Peyer's patch (tissue), 4 donors: ENCODE results near the gene ATG16L2. TPM values are rescaled to one million over a fixed set of nuclear protein-coding genes. Genes with fewer than 3 reads are reported as not detected.

Source experiments
- DNase-seq, 3 donors: peaks; one replicate each; pipeline ENCODE4 v3.0.0-alpha.2; 2017 to 2019
- H3K27ac ChIP-seq, 4 donors: fragments of 200-600 bp; sonication (generic); one replicate each; pipeline ENCODE4 v1.5.1; 2016 to 2019
- H3K27me3 ChIP-seq, 2 donors: fragments of 200-600 bp; sonication (generic); one replicate each; pipeline ENCODE4 v1.5.1; 2019
- H3K36me3 ChIP-seq, 3 donors: fragments of 200-600 bp; sonication (generic); one replicate each; pipeline ENCODE4 v1.5.1; 2016 to 2019
- H3K4me1 ChIP-seq, 4 donors: fragments of 200-600 bp; sonication (generic); one replicate each; pipeline ENCODE4 v1.5.1; 2016 to 2019
- H3K4me3 ChIP-seq, 4 donors: fragments of 200-600 bp; sonication (generic); 1 replicate in 3 of 4; 2 replicates in 1 of 4; pipeline ENCODE4 v1.5.1; 2016 to 2019; ENCODE audit warnings: mild to moderate bottlenecking in 1 of 4
- H3K9me3 ChIP-seq, 4 donors: fragments of 200-600 bp; sonication (generic); one replicate each; pipeline ENCODE4 v1.5.1; 2016 to 2019; ENCODE audit warnings: mild to moderate bottlenecking in 1 of 4
- POLR2A ChIP-seq, 2 donors: fragments of 450-650 bp; IDR thresholded peaks; one replicate each; pipeline ENCODE4 v1.5.1; 2017; ENCODE audit warnings: antibody characterized with exemption in 2 of 2, mild to moderate bottlenecking in 2 of 2, moderate library complexity in 2 of 2
- total RNA-seq, 4 donors: library from RNA; depleted of rRNA; stranded (reverse); fragments of >200 nt; gene quantifications; one replicate each; pipeline ENCODE4 v1.1.0, GENCODE V29; 2016
- TF ChIP-seq, protein P1 (sequence below), 6 experiments: fragments of 450-650 bp in 4 of 6; fragments of 200-600 bp in 2 of 6; sonication (generic) in 1 of 6; IDR thresholded peaks; one replicate each; pipeline ENCODE4 v1.5.1; 2017 to 2019; ENCODE audit warnings: antibody characterized with exemption in 6 of 6, mild to moderate bottlenecking in 3 of 6, moderate library complexity in 1 of 6

ATG16L2 gene
- total RNA-seq, 4 donors from 2014 or later, result 39.9 to 226 (median 65.0) TPM

DNA sequence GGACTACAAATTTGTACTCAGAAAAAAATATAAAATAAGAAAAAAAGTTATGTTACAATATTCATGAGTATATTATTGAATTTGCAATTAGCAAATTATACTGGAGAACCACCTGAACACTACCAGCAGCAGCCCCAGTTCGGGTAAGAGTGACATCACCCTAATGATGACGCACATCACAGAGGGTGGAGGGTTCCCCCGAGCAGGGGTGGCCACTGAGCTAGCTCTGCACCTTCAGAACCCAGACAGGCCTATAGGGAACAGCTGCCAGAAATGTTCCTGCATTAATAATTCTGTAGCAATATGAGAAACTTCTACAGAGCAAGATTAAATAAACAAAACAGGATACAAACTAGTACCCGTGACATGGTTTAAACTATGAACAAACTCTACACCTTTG lies 44.5 kb upstream of the ATG16L2 start:
- no peak for DNase-seq
- H3K4me3 ChIP-seq, result no peak overlapping the region
- TF ChIP-seq, protein P1, sequence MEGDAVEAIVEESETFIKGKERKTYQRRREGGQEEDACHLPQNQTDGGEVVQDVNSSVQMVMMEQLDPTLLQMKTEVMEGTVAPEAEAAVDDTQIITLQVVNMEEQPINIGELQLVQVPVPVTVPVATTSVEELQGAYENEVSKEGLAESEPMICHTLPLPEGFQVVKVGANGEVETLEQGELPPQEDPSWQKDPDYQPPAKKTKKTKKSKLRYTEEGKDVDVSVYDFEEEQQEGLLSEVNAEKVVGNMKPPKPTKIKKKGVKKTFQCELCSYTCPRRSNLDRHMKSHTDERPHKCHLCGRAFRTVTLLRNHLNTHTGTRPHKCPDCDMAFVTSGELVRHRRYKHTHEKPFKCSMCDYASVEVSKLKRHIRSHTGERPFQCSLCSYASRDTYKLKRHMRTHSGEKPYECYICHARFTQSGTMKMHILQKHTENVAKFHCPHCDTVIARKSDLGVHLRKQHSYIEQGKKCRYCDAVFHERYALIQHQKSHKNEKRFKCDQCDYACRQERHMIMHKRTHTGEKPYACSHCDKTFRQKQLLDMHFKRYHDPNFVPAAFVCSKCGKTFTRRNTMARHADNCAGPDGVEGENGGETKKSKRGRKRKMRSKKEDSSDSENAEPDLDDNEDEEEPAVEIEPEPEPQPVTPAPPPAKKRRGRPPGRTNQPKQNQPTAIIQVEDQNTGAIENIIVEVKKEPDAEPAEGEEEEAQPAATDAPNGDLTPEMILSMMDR (IDR thresholded peaks at IDR 0.05), result no peak
- TF ChIP-seq POLR2A (IDR thresholded peaks at IDR 0.05), result no peak
- peaks cover 0 to 19% (median 0%) of the 10 kb centered on the region in 4 donors for H3K4me1 ChIP-seq
- no peaks in the 10 kb centered on the region for H3K9me3 ChIP-seq
- no peak overlapping the region for H3K27ac ChIP-seq
- no peaks in the 10 kb centered on the region for H3K27me3 ChIP-seq
- no peaks in the 10 kb centered on the region for H3K36me3 ChIP-seq

- Histone ChIP-seq H3K27me3 (no peaks in the 10 kb centered on the region), H3K4me1 (peaks cover 0 to 24% (median 0%) of the 10 kb centered on the region in 4 donors), H3K9me3 (no peaks in the 10 kb centered on the region), H3K4me3 (no peak overlapping the region), H3K36me3 (no peaks in the 10 kb centered on the region), H3K27ac (no peak overlapping the region)
- no peak for TF ChIP-seq POLR2A (IDR thresholded peaks at IDR 0.05)
- TF ChIP-seq, protein P1 (IDR thresholded peaks at IDR 0.05), result no peak
- DNase-seq, result no peak
Measured at GRCh38 chr11:72770799-72771198, 43.4 kb upstream of the ATG16L2 start.

- Histone ChIP-seq H3K4me3 (no peak overlapping the region), H3K9me3 (no peaks in the 10 kb centered on the region), H3K36me3 (no peaks in the 10 kb centered on the region), H3K27me3 (no peaks in the 10 kb centered on the region), H3K4me1 (peaks cover 0 to 31% (median 0%) of the 10 kb centered on the region in 4 donors), H3K27ac (no peak overlapping the region)
- DNase-seq, result no peak
- TF ChIP-seq, protein P1 (IDR thresholded peaks at IDR 0.05), result no peak
- no peak for TF ChIP-seq POLR2A (IDR thresholded peaks at IDR 0.05)
Measured at GRCh38 chr11:72771507-72771906, 42.7 kb upstream of the ATG16L2 start.

DNA sequence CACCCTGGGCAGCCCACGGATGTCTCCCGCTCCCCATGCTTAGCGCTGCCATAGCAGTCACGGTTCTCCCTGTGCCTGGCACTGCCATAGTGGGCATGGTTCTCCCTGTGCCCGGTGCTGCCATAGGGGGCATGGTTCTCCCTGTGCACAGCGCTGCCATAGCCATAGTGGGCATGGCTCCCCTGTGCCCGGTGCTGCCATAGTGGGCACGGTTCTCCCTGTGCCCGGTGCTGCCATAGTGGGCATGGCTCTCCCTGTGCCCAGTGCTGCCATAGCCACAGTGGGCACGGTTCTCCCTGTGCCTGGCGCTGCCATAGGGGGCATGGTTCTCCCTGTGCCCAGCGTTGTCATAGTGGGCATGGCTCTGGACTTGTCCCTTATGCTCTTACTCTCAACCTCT lies 42.2 kb upstream of the ATG16L2 start:
- peaks cover 0 to 36% (median 2%) of the 10 kb centered on the region in 4 donors for H3K4me1 ChIP-seq
- TF ChIP-seq POLR2A (IDR thresholded peaks at IDR 0.05), result no peak
- TF ChIP-seq, protein P1 (IDR thresholded peaks at IDR 0.05), result no peak
- H3K27me3 ChIP-seq, result no peaks in the 10 kb centered on the region
- peak in 1 of 3 donors; percentile 45 for DNase-seq
- no peaks in the 10 kb centered on the region for H3K36me3 ChIP-seq
- H3K9me3 ChIP-seq, result no peaks in the 10 kb centered on the region
- no peak overlapping the region for H3K4me3 ChIP-seq
- H3K27ac ChIP-seq, result no peak overlapping the region

DNA sequence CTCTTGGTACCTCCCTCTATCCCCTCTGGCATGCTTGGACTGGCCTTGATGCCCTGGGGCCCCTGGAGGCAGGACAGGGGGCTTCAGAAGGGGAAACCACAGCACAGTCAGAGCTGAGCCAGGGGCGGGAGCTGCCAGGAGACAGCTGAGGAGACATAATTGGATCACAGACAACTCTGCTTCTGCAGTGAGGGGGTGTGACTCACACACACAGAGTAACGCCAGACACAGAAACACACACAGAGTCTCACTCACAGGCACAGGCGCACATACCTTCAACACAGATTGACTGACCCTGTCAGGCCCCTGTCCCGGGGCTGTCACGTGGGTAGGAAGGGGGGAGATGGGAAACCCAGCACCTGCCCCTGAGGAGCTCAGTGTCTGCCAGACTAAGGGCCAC lies 40.9 kb upstream of the ATG16L2 start:
- Histone ChIP-seq H3K27ac (no peak overlapping the region), H3K4me3 (no peak overlapping the region), H3K27me3 (no peaks in the 10 kb centered on the region), H3K9me3 (no peaks in the 10 kb centered on the region), H3K36me3 (no peaks in the 10 kb centered on the region), H3K4me1 (peaks cover 0 to 49% (median 6%) of the 10 kb centered on the region in 4 donors)
- TF ChIP-seq, protein P1 (IDR thresholded peaks at IDR 0.05), result no peak
- TF ChIP-seq POLR2A (IDR thresholded peaks at IDR 0.05), result no peak
- no peak for DNase-seq

GRCh38 chr11:72773696-72774095 lies 40.5 kb upstream of the ATG16L2 start:
- no peak for DNase-seq
- TF ChIP-seq POLR2A (IDR thresholded peaks at IDR 0.05), result no peak
- TF ChIP-seq, protein P1 (IDR thresholded peaks at IDR 0.05), result no peak
- no peak overlapping the region for H3K4me3 ChIP-seq
- no peaks in the 10 kb centered on the region for H3K9me3 ChIP-seq
- H3K27ac ChIP-seq, result no peak overlapping the region
- H3K27me3 ChIP-seq, result no peaks in the 10 kb centered on the region
- H3K4me1 ChIP-seq, result peaks cover 0 to 53% (median 6%) of the 10 kb centered on the region in 4 donors
- H3K36me3 ChIP-seq, result no peaks in the 10 kb centered on the region
